SU-DHL-6 (cell line): Measurements from ENCODE around the gene TBRG4.

Experiments used
- H2AFZ ChIP-seq: fragments of 200-600 bp; sonication (generic); 2 replicates; pipeline ENCODE4 v1.6.1; 2014; ENCODE audit warnings: low read depth, mild to moderate bottlenecking, moderate library complexity, mixed read lengths, antibody characterized with exemption, low read length; ENCODE audit not compliant: severe bottlenecking
- H3F3A ChIP-seq: fragments of 200-600 bp; shearing (Covaris generic); 2 replicates; pipeline ENCODE4 v1.6.0; 2016; ENCODE audit warnings: antibody characterized with exemption, mild to moderate bottlenecking; ENCODE audit not compliant: insufficient read depth
- H3K27ac ChIP-seq: fragments of 200-600 bp; sonication (generic); 2 replicates; pipeline ENCODE4 v1.5.1; 2016; ENCODE audit warnings: low read depth, mild to moderate bottlenecking, low read length, moderate library complexity, mixed read lengths
- H3K27me3 ChIP-seq: fragments of 200-600 bp; sonication (generic), shearing (Covaris generic); 2 replicates; pipeline ENCODE4 v1.6.0; 2014; ENCODE audit warnings: mild to moderate bottlenecking, low read length
- H3K36me3 ChIP-seq: fragments of 200-600 bp; sonication (generic); 2 replicates; pipeline ENCODE4 v1.6.1; 2014; ENCODE audit warnings: mild to moderate bottlenecking, low read length, mixed read lengths
- H3K4me2 ChIP-seq: fragments of 300-600, 200-600 bp; shearing (Covaris generic), sonication (generic); 2 replicates; pipeline ENCODE4 v1.6.0; 2014; ENCODE audit warnings: low read length, low read depth, mild to moderate bottlenecking; ENCODE audit not compliant: poor library complexity, severe bottlenecking
- H3K4me3 ChIP-seq: fragments of 200-600 bp; sonication (generic); 2 replicates; pipeline ENCODE4 v1.5.1; 2014; ENCODE audit warnings: antibody characterized with exemption, low read length, mild to moderate bottlenecking, mixed read lengths; ENCODE audit not compliant: insufficient read depth, poor library complexity, severe bottlenecking
- H3K79me2 ChIP-seq: fragments of 200-600 bp; sonication (generic); 2 replicates; pipeline ENCODE4 v1.6.1; 2014; ENCODE audit warnings: mild to moderate bottlenecking, low read length, moderate library complexity; ENCODE audit not compliant: insufficient read depth
- H3K9ac ChIP-seq: fragments of 200-600 bp; sonication (generic); 2 replicates; pipeline ENCODE4 v1.7.0; 2014; ENCODE audit warnings: mild to moderate bottlenecking, low read length
- H3K9me2 ChIP-seq: fragments of 200-600 bp; sonication (generic); replicated peaks from 2 replicates; pipeline ENCODE4 v1.6.1; 2014; ENCODE audit warnings: low read length; ENCODE audit not compliant: insufficient read depth
- H3K9me3 ChIP-seq: fragments of 200-600 bp; sonication (generic); 2 replicates; pipeline ENCODE4 v1.6.1; 2014; ENCODE audit warnings: low read length, mixed read lengths; ENCODE audit not compliant: insufficient read depth
- H4K20me1 ChIP-seq: fragments of 200-600 bp; sonication (generic); 2 replicates; pipeline ENCODE4 v1.6.1; 2014; ENCODE audit warnings: low read depth, mild to moderate bottlenecking, antibody characterized with exemption, low read length, moderate library complexity, mixed read lengths
- EZH2phosphoT487 ChIP-seq: fragments of 200-600 bp; sonication (generic), shearing (Covaris generic); conservative IDR thresholded peaks from 2 replicates; pipeline ENCODE4 v1.6.1; 2018; ENCODE audit warnings: mild to moderate bottlenecking, antibody characterized with exemption, low read length, moderate library complexity, mixed read lengths
- TF ChIP-seq, protein P1 (sequence below): fragments of 200-600 bp; sonication (generic); IDR thresholded peaks from one replicate; pipeline ENCODE4 v1.5.1; 2017; ENCODE audit warnings: antibody characterized with exemption, mild to moderate bottlenecking, low read length, moderate library complexity; ENCODE audit not compliant: insufficient read depth, poor library complexity, severe bottlenecking

Gene TBRG4

DNA sequence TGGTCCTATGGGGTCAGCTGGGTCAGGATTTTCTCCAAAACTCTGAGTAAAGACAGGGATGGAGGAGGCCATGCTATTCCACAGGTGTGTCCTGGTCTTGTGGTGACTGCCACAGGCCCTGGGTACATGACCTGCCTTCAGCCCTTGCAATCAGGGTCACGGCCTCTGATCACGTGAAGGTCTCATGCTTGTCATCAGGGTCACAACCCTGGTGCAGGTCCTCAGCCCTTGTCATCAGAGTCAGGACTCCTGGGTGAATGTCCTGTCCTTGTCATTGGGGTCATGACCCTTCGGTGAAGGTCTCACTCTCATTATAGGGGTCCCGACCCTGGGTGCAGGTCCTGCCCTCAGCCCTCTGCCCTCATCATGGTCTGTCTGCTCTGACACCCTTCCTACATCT is 21.9 kb upstream of the TBRG4 start:
- Histone ChIP-seq H4K20me1 (no peaks in the 10 kb centered on the region), H3K4me3 (no peak overlapping the region), H3K79me2 (no peaks in the 10 kb centered on the region), H3K27ac (no peak overlapping the region), H3K9me2 (no peaks in the 10 kb centered on the region), H2AFZ (no peak overlapping the region), H3K4me2 (no peak overlapping the region), H3K36me3 (no peaks in the 10 kb centered on the region), H3K9ac (no peak overlapping the region), H3K9me3 (no peaks in the 10 kb centered on the region), H3K27me3 (no peaks in the 10 kb centered on the region), H3F3A (no peaks in the 10 kb centered on the region)
- no peak for TF ChIP-seq EZH2phosphoT487
- TF ChIP-seq, protein P1, sequence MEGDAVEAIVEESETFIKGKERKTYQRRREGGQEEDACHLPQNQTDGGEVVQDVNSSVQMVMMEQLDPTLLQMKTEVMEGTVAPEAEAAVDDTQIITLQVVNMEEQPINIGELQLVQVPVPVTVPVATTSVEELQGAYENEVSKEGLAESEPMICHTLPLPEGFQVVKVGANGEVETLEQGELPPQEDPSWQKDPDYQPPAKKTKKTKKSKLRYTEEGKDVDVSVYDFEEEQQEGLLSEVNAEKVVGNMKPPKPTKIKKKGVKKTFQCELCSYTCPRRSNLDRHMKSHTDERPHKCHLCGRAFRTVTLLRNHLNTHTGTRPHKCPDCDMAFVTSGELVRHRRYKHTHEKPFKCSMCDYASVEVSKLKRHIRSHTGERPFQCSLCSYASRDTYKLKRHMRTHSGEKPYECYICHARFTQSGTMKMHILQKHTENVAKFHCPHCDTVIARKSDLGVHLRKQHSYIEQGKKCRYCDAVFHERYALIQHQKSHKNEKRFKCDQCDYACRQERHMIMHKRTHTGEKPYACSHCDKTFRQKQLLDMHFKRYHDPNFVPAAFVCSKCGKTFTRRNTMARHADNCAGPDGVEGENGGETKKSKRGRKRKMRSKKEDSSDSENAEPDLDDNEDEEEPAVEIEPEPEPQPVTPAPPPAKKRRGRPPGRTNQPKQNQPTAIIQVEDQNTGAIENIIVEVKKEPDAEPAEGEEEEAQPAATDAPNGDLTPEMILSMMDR: no peak

DNA sequence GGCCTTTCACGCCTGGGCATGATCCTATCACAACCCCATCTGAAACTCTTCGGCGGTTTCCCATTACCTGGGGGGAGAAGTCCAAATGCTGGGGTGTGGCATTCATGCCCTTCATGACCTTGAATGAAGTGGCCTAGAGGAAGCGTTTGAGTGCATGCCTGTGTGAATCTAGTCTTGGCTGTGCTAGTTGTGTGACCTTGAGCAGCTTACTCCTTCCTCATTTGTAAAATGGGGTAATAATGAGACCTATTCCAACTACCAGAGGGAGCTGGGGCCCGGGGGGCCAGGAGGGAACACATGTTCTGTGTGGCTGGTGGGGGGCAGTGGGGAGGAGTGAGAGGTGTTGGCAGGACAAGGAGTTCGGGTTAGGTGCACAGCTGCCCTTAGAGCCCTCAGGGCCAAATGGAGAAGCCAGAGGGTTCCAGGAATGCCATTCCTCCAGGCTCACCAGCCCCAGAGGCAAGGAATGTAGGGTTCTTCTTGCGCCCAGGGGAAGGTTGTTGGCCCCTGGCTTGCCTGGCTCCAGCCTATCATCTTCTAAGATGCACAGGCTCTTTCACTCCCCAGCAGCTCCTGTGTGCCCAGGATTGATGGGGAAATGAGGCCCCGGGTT is 21.3 kb upstream of the TBRG4 start:
- Histone ChIP-seq H3K4me3 (no peak overlapping the region), H3K9ac (no peak overlapping the region), H3K27ac (no peak overlapping the region), H3K27me3 (no peaks in the 10 kb centered on the region), H4K20me1 (no peaks in the 10 kb centered on the region), H3K9me3 (no peaks in the 10 kb centered on the region), H3K4me2 (no peak overlapping the region), H3F3A (no peaks in the 10 kb centered on the region), H3K9me2 (no peaks in the 10 kb centered on the region), H3K36me3 (no peaks in the 10 kb centered on the region), H3K79me2 (no peaks in the 10 kb centered on the region), H2AFZ (no peak overlapping the region)
- TF ChIP-seq, protein P1: no peak
- no peak for TF ChIP-seq EZH2phosphoT487

DNA sequence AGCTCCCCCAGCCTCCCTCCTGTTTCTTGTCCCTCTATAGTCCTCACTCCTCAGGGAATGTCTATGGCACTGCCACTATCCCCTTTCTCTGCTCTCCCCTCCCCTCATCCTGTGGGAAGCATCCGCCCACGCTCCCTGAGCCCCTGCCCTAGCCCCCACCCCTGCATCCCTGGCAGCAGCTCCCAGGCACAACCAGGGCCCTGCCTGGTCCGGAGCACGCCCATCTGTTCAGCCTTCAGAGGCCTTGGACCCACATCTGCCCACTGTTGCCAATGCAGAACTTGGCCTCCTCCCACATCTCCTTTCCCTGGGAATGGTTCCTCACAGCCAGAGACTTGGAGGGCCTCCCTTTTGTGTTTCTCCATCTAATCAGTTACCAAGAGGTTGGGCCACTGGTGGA is 20.4 kb upstream of the TBRG4 start:
- TF ChIP-seq EZH2phosphoT487: no peak
- TF ChIP-seq, protein P1: no peak

More for the DNA sequence above, 20.4 kb upstream of the TBRG4 start:
- H3K27ac ChIP-seq: no peak overlapping the region
- H3K9me3 ChIP-seq: no peaks in the 10 kb centered on the region
- H3F3A ChIP-seq: no peaks in the 10 kb centered on the region
- no peaks in the 10 kb centered on the region for H3K27me3 ChIP-seq
- no peaks in the 10 kb centered on the region for H3K36me3 ChIP-seq
- H3K79me2 ChIP-seq: no peaks in the 10 kb centered on the region
- H3K4me2 ChIP-seq: no peak overlapping the region
- H4K20me1 ChIP-seq: no peaks in the 10 kb centered on the region
- H2AFZ ChIP-seq: no peak overlapping the region
- no peaks in the 10 kb centered on the region for H3K9me2 ChIP-seq
- no peak overlapping the region for H3K4me3 ChIP-seq
- H3K9ac ChIP-seq: no peak overlapping the region
